Sciatic nerve (tissue), 2 donors: Measurements from ENCODE around the gene PARP1. TPM values are rescaled to one million over a fixed set of nuclear protein-coding genes. Genes with fewer than 3 reads are reported as not detected.

ENCODE experiments used
- ATAC-seq: fragments of 200-7000 bp; cut with Tn5 transposase; one replicate; pipeline ENCODE4 v1.9.1; 2020; ENCODE audit warnings: mild to moderate bottlenecking, moderate library complexity
- DNase-seq: peaks from one replicate; pipeline ENCODE4 v3.0.0-alpha.2; 2020; ENCODE audit warnings: low spot score
- intact Hi-C: fragments of 100-400 bp; cut with DNase I; formaldehyde crosslinking; loops from one replicate; pipeline ENCODE4 v1.14.2; 2022
- total RNA-seq: library from RNA; stranded (reverse); fragmentation: NEBNext Ultra II Directional; extraction: Animal tissue kit (Norgen Biotek cat#: 25700); gene quantifications from one replicate; pipeline ENCODE4 v1.2.1, GENCODE V29; 2021
- donor health status: DM: no; HTN: no; CAD: no.
- donor health status: DM: no; HTN: no; CAD: no.

PARP1 gene
- total RNA-seq, 1 donor from 2014 or later: 85.2 TPM

- no peak for ATAC-seq
- intact Hi-C loops: no loop called here
- DNase-seq: no peak
These were observed 80.1 kb downstream of the PARP1 start for GRCh38 chr1:226327761-226328162.

GRCh38 chr1:226325178-226325577 lies 82.7 kb downstream of the PARP1 start:
- intact Hi-C loops: no loop called here
- DNase-seq: no peak

GRCh38 chr1:226324479-226324878 lies 83.4 kb downstream of the PARP1 start:
- no peak for ATAC-seq
- intact Hi-C loops: no loop called here
- DNase-seq: no peak

More at GRCh38 chr1:226325178-226325577, 82.7 kb downstream of the PARP1 start:
- no peak for ATAC-seq

GRCh38 chr1:226322986-226323385 lies 84.9 kb downstream of the PARP1 start:
- no peak for DNase-seq
- ATAC-seq: no peak
- intact Hi-C loops: no loop called here

- ATAC-seq (no peak), DNase-seq (no peak)
- intact Hi-C loops: no loop called here
These were observed 87.0 kb downstream of the PARP1 start for GRCh38 chr1:226320930-226321329.

- DNase-seq (no peak), ATAC-seq (no peak)
- intact Hi-C loops: no loop called here
These were observed 89.4 kb downstream of the PARP1 start for GRCh38 chr1:226318471-226318870.

GRCh38 chr1:226314055-226314454 lies 93.8 kb downstream of the PARP1 start:
- intact Hi-C loops: no loop called here
- DNase-seq (no peak), ATAC-seq (no peak)

GRCh38 chr1:226312065-226312464 lies 95.8 kb downstream of the PARP1 start:
- intact Hi-C loops: no loop called here
- DNase-seq: no peak
- no peak for ATAC-seq

GRCh38 chr1:226311376-226311775 lies 96.5 kb downstream of the PARP1 start:
- intact Hi-C loops: no loop called here
- DNase-seq (no peak), ATAC-seq (no peak)

Other genes starting within 250 kb of the PARP1 start
- 49.8 TPM for gene ACBD3, start 221.4 kb downstream of the PARP1 start, total RNA-seq
- not detected for gene MIXL1, start 184.4 kb downstream of the PARP1 start, total RNA-seq
- gene LIN9, start 98.9 kb downstream of the PARP1 start, total RNA-seq: 1.8 TPM
- 7.8 TPM for gene STUM, start 140.7 kb upstream of the PARP1 start, total RNA-seq